Astrocyte of the spinal cord (primary cell): ENCODE measurements around the gene NLRP5.
"Not testable (repeated sequence)": the region's sequence is repeated elsewhere in the genome, so short reads cannot be mapped to it uniquely, and the experiment has no call there.

ENCODE experiments used
- DNase-seq: peaks from one replicate; pipeline ENCODE4 v3.0.0; 2011; ENCODE audit warnings: low read depth, low spot score
- H3K4me3 ChIP-seq: 2 replicates; pipeline ENCODE4 v1.5.1; 2011; ENCODE audit warnings: low read depth, mild to moderate bottlenecking, low read length, moderate library complexity
- CTCF ChIP-seq: IDR thresholded peaks from 2 replicates; pipeline ENCODE4 v1.5.1; 2012; ENCODE audit warnings: low read depth, mild to moderate bottlenecking, low read length, inconsistent platforms
- in situ Hi-C: cut with HindIII; loops from 2 replicates; pipeline ENCODE4 v1.10.0; 2017; ENCODE audit warnings: low sequenced_read_pairs

The NLRP5 gene

GRCh38 chr19:56014765-56015164, 28.2 kb downstream of the NLRP5 start:
- H3K4me3 ChIP-seq, result no peak overlapping the region
- in situ Hi-C loops, result no loop called here
- TF ChIP-seq CTCF, result no peak

GRCh38 chr19:56015756-56016155, 29.2 kb downstream of the NLRP5 start:
- no peak overlapping the region for H3K4me3 ChIP-seq
- no peak for DNase-seq
- in situ Hi-C loops, result no loop called here
- TF ChIP-seq CTCF, result no peak

More at GRCh38 chr19:56014765-56015164, 28.2 kb downstream of the NLRP5 start:
- no peak for DNase-seq

GRCh38 chr19:56019325-56019724, 32.8 kb downstream of the NLRP5 start:
- DNase-seq, H3K4me3 ChIP-seq, in situ Hi-C loops: not testable (repeated sequence)

GRCh38 chr19:56020355-56020975, 33.9 kb downstream of the NLRP5 start:
- H3K4me3 ChIP-seq, in situ Hi-C loops, DNase-seq: not testable (repeated sequence)

- no peak for TF ChIP-seq CTCF
- DNase-seq, result no peak
- in situ Hi-C loops, result no loop called here
- no peak overlapping the region for H3K4me3 ChIP-seq
Measured at GRCh38 chr19:56026769-56027168, 40.2 kb downstream of the NLRP5 start.

- in situ Hi-C loops, result no loop called here
- no peak for DNase-seq
- TF ChIP-seq CTCF, result no peak
- no peak overlapping the region for H3K4me3 ChIP-seq
Measured at GRCh38 chr19:56053596-56053995, 67.0 kb downstream of the NLRP5 start.

GRCh38 chr19:56066152-56067023, 79.8 kb downstream of the NLRP5 start:
- TF ChIP-seq CTCF, result peak; percentile 87
- DNase-seq, result peak; percentile 27
- in situ Hi-C loops, result no loop called here
- no peak overlapping the region for H3K4me3 ChIP-seq
